GM21619 (cell line): Measurements from ENCODE around the gene C5.

Experiments
- ATAC-seq: cut with Tn5 transposase; IDR thresholded peaks from one replicate; pipeline ENCODE4 v1.9.1; 2021; ENCODE audit not compliant: unreplicated experiment

C5 gene

DNA sequence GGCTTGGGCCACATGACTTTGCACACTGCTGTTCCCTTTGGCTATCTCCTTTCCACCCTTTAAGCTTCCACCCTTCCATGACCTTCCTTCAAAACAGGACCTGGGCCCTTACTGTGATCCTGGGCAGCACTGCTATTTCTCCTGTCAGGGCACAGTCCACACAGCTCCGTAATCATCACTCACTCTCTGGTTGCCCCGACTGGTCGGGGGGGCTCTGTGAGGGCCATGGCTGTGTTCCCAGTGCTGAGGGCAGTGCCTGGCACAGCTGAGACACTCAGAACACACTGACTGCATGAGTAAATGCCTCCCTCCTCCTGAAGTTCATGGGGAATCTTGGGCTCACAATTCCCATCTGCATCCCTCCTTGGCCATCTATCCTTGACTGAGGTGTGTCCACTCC lies 135.7 kb downstream of the C5 start:
- no peak for ATAC-seq

DNA sequence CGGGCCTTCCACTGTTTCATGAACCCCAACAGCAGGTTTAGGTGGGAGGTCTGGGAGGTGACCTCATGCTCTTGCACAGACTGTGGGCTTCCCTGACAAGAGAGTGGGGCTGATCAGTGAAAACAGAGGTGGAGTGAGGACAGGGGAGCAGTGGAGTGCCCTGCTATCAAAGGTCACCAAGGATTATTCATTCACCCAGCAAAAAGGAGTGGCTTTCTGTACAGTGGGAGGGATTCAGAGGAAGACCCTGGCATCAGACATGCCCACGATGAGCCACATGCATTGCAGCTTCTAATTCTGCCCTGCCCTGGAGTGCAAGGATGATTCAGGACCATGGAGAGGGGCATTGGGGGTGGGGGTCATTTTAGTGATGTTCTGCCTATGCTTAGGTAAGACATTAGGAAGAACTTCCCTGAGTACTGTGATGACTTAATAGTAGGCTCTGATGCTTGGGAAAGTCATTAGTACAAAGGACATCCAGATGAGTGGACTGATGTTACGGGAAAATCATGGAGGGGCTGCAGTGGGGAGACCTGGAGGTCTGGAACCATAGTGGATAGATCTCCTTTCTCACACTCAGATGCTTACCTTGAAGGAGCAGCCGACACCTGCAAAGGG lies 136.3 kb downstream of the C5 start:
- ATAC-seq = no peak

DNA sequence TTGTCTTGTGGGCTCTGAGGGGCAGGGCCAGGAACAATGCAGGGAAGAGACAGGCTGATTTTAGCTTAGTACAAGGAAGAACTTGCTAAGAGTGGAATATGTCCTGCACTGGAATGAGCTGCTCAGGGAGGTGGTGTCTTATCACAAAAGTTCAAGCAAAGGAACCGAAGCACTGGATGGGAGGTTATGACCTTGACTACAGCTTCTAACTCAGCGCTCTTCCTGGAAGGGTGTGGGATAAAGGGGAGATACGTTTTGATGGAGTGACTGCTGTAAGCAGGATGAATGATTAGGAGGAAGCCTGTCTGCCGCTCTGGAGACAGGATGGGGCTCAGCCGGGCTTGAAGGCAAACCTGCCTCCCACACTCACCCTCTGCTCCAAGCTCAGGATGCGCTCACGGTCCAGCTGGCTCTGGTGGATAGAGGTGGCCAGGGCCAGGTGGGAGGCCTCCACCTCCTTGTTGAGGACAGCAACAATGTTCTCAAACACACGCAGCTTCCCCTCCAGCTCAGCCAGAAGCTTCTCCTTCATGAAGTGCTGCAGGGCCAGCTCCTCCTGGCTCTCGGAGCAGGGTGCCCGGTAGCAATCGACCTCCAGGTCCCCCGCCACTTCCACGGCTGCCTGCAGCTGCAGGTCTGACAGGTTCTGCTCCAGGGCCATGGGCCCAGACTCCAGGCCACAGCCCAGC lies 137.0 kb downstream of the C5 start:
- no peak for ATAC-seq

DNA sequence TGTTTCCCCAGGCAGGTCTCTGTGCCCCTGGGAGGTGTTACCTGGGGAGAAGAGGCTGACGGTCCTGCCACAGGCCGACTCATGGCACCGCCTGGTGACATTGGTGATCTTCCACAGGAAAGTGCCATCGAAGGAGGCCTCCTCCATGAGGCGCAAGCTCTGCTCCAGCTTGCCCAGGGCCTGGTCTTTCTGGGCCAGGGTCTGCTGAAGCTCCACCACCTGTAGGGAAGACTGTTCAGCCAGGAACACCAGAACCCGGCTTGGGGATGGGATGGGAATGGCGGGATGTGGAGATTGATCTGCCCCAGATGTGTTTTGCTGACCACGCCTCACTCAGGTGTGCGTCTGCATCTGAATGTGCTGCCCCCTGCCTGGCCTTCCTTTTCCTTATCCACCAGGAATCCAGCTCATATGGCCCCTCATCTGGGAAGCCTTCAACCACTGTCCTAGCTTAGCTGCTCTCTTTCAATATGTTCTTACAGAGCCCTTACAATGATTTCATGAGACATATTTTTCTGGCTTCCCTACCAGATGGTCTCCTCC lies 138.7 kb downstream of the C5 start:
- no peak for ATAC-seq

DNA sequence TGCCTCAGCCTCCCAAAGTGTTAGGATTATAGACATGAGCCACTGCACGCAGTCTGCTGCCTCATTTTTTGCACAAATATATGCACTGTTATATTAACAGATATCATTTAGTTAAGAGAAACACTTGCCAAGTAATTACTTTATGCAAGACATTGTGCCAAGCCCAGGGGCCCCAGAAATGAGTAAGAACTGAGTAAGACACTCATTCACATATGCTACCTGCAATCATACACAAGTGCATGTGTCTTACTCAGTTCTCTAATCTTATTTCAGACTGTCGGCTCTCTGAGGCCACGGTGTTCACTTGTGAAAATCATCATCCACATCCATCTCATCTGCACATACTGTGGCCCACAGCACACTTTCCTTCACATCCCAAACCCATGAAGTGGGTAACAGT lies 139.4 kb downstream of the C5 start:
- no peak for ATAC-seq

DNA sequence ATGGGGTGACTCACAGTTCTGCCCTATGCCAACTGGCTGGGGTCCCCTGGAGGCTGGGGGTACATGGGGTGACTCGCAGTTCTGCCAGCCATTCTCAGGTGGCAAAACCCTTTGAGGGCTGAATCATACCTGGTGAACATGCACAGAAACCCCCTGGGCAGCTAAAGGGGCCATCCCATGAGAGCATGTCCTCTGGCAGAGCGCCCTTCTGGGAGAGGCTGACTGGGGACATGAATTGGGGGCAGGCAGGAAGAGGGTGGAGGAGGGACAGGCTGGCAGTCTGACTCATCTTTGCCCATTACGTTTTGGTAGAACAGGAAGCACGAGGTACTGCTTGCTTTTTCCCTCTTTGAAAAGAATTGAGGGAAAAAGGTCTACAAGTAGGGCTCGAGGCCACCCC lies 140.2 kb downstream of the C5 start:
- ATAC-seq = no peak

DNA sequence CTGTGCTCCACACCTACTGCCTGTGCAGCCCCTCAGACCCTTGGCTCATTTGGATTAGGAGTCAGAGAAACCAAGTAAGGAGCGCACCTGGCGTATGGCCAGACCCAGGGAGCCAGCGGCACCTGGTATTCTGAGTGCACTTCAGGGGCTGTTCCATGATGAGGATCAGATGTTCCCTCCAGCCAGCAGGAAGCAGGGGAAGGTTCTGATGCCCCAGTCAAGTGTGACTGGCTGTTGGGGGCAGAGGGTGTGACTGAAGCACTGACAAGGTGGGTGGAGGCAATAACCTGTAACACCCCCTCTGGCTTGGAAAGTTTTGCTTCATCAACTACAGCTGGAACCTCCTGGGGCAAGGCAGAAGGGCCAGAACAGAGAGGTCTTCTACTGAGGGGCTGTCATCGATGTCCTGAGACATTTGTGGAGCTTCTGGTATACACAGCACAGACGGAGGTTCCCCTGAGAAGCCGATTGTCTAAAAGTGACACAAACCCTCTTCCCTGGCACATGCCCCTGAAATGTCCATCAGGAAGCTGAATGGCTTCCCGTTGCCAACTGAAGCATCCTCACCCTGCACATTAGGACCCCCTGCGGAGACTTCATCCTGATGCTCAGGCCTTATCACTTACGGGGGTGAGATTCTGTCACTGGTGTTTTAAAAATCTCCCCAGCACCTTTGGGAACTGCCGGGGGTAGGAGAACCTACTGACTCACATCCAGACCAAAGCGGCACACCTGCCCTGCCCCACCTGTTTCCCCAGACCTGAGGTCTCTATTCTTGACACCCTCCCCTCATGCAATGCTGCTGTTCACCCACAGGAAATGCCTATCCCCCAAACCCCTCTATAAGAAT lies 144.5 kb downstream of the C5 start:
- ATAC-seq = no peak

DNA sequence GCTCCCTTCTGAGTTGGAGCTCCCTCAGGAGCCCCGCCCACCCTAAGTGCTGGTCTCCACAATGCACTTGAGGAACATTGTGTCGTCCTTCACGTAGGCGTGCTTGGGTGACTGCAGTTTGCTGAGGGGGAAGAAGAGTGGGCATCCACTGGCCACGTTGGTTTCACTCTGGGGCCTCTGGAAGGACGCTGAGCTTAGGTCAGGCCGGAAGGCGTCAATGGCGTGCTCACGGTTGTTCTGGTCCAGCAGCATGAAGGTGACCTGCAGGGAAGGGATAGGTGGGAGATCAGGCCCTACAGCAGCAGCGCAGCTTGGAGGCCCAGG lies 145.1 kb downstream of the C5 start:
- no peak for ATAC-seq

DNA sequence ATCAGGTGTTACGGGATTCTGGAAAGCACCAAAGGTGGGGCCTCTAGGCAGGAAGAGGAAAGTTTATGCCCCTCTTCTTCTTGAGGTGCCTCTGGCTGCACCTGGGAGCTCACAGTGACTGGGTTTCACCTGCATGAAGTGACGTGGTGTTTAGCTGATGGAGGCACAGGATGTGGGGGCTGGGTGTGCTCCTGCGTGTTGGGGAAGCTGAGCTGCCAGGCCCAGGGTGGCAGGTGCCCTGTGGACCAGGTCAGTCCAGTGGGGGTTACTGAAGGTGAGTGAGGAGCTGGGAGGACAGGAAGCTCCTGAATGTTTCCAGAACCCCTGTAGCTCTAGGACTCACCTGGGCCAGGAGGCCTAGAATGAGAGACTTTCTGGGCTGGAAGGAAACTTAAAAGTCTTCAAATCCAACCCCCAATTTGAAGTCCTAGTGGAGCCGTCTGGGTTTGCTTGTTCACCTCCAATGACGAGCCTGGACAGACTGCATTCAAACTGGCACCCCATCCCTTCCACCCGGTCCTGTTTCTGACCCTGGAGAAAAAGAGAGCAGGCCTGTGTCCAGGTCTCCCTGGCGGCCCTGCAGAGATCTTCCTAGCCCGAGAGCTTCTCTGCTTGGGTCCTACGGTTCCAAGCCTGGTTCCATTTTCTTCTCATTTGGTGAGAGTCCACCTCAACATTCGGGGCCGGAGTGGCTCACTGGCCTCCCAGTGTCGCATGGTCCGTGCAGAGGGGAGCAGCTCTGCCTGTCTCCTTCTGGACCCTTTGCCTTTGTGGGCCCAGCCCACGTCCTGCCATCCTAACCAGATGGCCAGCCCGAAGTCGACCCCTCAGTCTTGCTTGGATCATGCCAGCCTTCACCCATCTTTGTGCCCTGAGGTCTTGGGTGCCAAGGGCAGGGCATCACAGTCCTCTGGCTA lies 145.8 kb downstream of the C5 start:
- ATAC-seq = no peak

DNA sequence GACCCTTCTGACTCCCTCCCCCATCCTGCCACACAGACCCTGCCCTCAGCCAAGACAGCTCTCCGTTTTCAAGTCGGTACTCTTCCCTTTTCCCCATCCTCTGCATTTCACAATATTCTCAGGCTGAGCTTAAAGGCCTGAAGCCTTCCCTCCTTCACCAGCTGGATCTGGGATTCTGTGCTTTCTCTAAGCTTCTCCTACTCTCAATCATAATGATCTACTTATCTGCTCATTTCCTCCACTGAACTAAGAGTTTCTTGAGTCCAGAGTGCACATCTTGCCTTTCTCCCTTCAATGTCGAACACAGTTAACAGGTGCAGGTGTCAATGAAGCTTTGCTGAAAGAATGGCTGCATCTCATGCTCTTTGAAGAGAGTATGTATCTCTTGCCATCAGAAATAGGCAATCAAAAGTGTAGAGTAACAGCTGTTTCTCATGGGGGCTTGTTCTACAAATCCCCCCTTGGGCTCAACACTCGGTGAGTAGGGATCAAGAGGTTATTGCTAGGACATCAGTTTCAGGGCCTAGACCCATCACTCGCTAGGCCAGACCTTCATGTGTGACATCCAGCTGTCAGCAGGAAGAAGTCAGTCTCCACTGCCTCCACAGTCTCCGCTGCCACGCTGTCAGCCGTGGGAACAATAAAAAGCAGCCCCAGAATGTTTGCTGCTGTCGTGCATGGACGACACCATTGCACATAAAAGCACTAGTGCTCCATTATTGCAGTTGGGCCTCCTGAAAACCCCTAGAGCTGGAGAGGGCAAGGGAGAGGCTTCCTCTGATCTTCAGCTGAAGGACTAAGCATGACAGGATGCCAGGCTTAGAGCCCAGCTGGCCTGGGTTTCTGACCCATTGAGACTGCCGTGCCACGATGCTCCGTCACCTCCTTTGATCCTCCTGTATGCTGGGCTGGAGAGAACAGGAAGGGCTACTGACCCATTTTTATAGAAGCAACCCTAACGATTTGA lies 147.2 kb downstream of the C5 start:
- ATAC-seq = no peak
